MCF 10A (cell line): ENCODE measurements around the gene LYSMD1. TPM values are rescaled to one million over a fixed set of nuclear protein-coding genes. Genes with fewer than 3 reads are reported as not detected.

Source experiments
- BruUV-seq: library from RNA; stranded (reverse); fragments of 400-500 nt; replicated peaks from 2 replicates; lab custom pipeline; 2021; lab: Mats Ljungman, UMichigan
- CTCF ChIA-PET: fragments of 300-600 bp; sonication (Branson Sonifier 250); formaldehyde crosslinking; extraction: SDS; loops from one replicate; lab custom pipeline; 2021; ENCODE audit warnings: antibody characterized with exemption, inconsistent platforms; lab: Yijun Ruan, JAX
- POLR2A ChIA-PET: fragments of 300-600, 350-650 bp; sonication (Branson Sonifier 250); formaldehyde crosslinking; extraction: SDS; loops from one replicate; lab custom pipeline; 2020; ENCODE audit warnings: antibody characterized with exemption, inconsistent platforms; lab: Yijun Ruan, JAX
- DNase-seq: peaks from one replicate; pipeline ENCODE4 v3.0.0-alpha.2; 2018; ENCODE audit not compliant: unreplicated experiment
- H3K27ac Mint-ChIP-seq: one replicate; pipeline ENCODE4 v1.8.0; 2022; ENCODE audit warnings: mild to moderate bottlenecking, low read depth, mixed read lengths; ENCODE audit not compliant: unreplicated experiment
- H3K27me3 Mint-ChIP-seq: one replicate; pipeline ENCODE4 v1.8.0; 2022; ENCODE audit warnings: mixed read lengths; ENCODE audit not compliant: insufficient read depth, unreplicated experiment
- H3K36me3 Mint-ChIP-seq: one replicate; pipeline ENCODE4 v1.8.0; 2022; ENCODE audit warnings: mild to moderate bottlenecking, moderate library complexity, mixed read lengths; ENCODE audit not compliant: insufficient read depth, unreplicated experiment
- H3K4me1 Mint-ChIP-seq: one replicate; pipeline ENCODE4 v1.8.0; 2022; ENCODE audit warnings: mixed read lengths; ENCODE audit not compliant: insufficient read depth, unreplicated experiment
- H3K4me3 Mint-ChIP-seq: one replicate; pipeline ENCODE4 v1.8.0; 2022; ENCODE audit warnings: mild to moderate bottlenecking, moderate library complexity, mixed read lengths; ENCODE audit not compliant: unreplicated experiment
- H3K9me3 Mint-ChIP-seq: one replicate; pipeline ENCODE4 v1.8.0; 2022; ENCODE audit warnings: mixed read lengths; ENCODE audit not compliant: unreplicated experiment
- CTCF ChIP-seq: fragments of 200-600 bp; IDR thresholded peaks from one replicate; pipeline ENCODE4 v1.8.0; 2022; ENCODE audit warnings: antibody characterized with exemption, mild to moderate bottlenecking; ENCODE audit not compliant: unreplicated experiment
- intact Hi-C: fragments of 100-400 bp; cut with micrococcal nuclease; formaldehyde crosslinking; loops from 2 replicates; pipeline ENCODE4 v1.14.1; 2022
- total RNA-seq: library from RNA; stranded (reverse); gene quantifications from 2 replicates; pipeline ENCODE4 v1.2.3, GENCODE V29; 2022

LYSMD1 gene
- total RNA-seq, 1 experiment from 2014 or later: 14.4 TPM

- no peak for DNase-seq
- no peak for TF ChIP-seq CTCF
- Mint-ChIP-seq H3K4me3 (no peak overlapping the region), H3K36me3 (peaks cover 46% of the 10 kb centered on the region), H3K4me1 (peaks cover 26% of the 10 kb centered on the region), H3K9me3 (no peaks in the 10 kb centered on the region), H3K27me3 (no peaks in the 10 kb centered on the region), H3K27ac (peak overlapping the region; percentile 40)
- no TSS peak for BruUV-seq
- intact Hi-C loops: no loop called here
- ChIA-PET CTCF (interaction anchor here (0.6 to 1.8 kb wide), 3 partner anchors 14 to 24 kb away, joined by 3 to 6 read pairs (median 3); partner anchors contain the start of genes LYSMD1 and SCNM1), POLR2A (interaction anchor here (0.5 to 7.8 kb wide), 3 partner anchors 21 to 424 kb away, joined by 3 to 91 read pairs (median 4); partner anchors contain the start of genes LYSMD1, SCNM1 and SNX27)
These were observed 21.5 kb upstream of the LYSMD1 start for GRCh38 chr1:151187205-151187604.

GRCh38 chr1:151184211-151184610 is 18.5 kb upstream of the LYSMD1 start:
- DNase-seq: no peak
- no TSS peak for BruUV-seq
- POLR2A ChIA-PET: no interaction called here
- H3K27ac Mint-ChIP-seq: no peak overlapping the region
- CTCF ChIA-PET: no interaction called here
- H3K9me3 Mint-ChIP-seq: no peaks in the 10 kb centered on the region
- no peaks in the 10 kb centered on the region for H3K27me3 Mint-ChIP-seq
- peaks cover 70% of the 10 kb centered on the region for H3K36me3 Mint-ChIP-seq
- intact Hi-C loops: no loop called here
- H3K4me3 Mint-ChIP-seq: no peak overlapping the region
- no peak for TF ChIP-seq CTCF
- H3K4me1 Mint-ChIP-seq: peaks cover 16% of the 10 kb centered on the region

GRCh38 chr1:151176514-151177045 is 10.9 kb upstream of the LYSMD1 start:
- no peaks in the 10 kb centered on the region for H3K27me3 Mint-ChIP-seq
- H3K4me3 Mint-ChIP-seq: no peak overlapping the region
- H3K9me3 Mint-ChIP-seq: no peaks in the 10 kb centered on the region
- no peaks in the 10 kb centered on the region for H3K4me1 Mint-ChIP-seq
- no peak overlapping the region for H3K27ac Mint-ChIP-seq
- no peak for TF ChIP-seq CTCF
- DNase-seq: no peak
- intact Hi-C loops: no loop called here
- TSS peak; percentile 43 for BruUV-seq
- CTCF ChIA-PET: interaction anchor here (0.6 to 1.3 kb wide), 9 partner anchors 8 to 164 kb away, joined by 3 to 5 read pairs (median 4); partner anchors contain the start of gene VPS72
- peaks cover 77% of the 10 kb centered on the region for H3K36me3 Mint-ChIP-seq
- POLR2A ChIA-PET: interaction anchor here (1.0 to 4.0 kb wide), 4 partner anchors 10 to 24 kb away, joined by 3 to 24 read pairs (median 12); partner anchors contain the start of genes LYSMD1, SCNM1 and VPS72

- ChIA-PET CTCF (interaction anchor here (0.6 to 1.3 kb wide), 10 partner anchors 9 to 165 kb away, joined by 3 to 5 read pairs (median 4); partner anchors contain the start of gene VPS72), POLR2A (interaction anchor here (1.0 to 4.0 kb wide), 4 partner anchors 9 to 24 kb away, joined by 3 to 24 read pairs (median 12); partner anchors contain the start of genes LYSMD1, SCNM1 and VPS72)
- no peak for DNase-seq
- Mint-ChIP-seq H3K27me3 (no peaks in the 10 kb centered on the region), H3K36me3 (peaks cover 69% of the 10 kb centered on the region), H3K9me3 (no peaks in the 10 kb centered on the region), H3K27ac (peak within 1 kb of the TSS; percentile 7), H3K4me1 (no peaks in the 10 kb centered on the region), H3K4me3 (no peak within 1 kb of the TSS)
- intact Hi-C loops: no loop called here
- no TSS peak for BruUV-seq
- peak; percentile 56 for TF ChIP-seq CTCF
These were observed 10.2 kb upstream of the LYSMD1 start, which contains the start of gene TMOD4 for GRCh38 chr1:151175863-151176262. Gene TMOD4, minus strand, starts transcription at chr1:151175981. Its CDS starts 1,106 bp downstream, at chr1:151174875.
